Panc1 (cell line): ENCODE measurements around the gene CTNNA1.
"Not testable (repeated sequence)": the region's sequence is repeated elsewhere in the genome, so short reads cannot be mapped to it uniquely, and the experiment has no call there.

Experiments
- CTCF ChIP-seq: fragments of 450-650 bp; IDR thresholded peaks from 2 replicates; pipeline ENCODE4 v1.5.1; 2017; ENCODE audit warnings: mild to moderate bottlenecking
- SIN3A ChIP-seq: IDR thresholded peaks from 2 replicates; pipeline ENCODE4 v1.6.1; 2012; ENCODE audit warnings: low read depth, mild to moderate bottlenecking, low read length, moderate library complexity, borderline replicate concordance; ENCODE audit not compliant: insufficient read depth

GRCh38 chr5:138751344-138751743 is 1.9 kb upstream of the CTNNA1 start:
- TF ChIP-seq CTCF, SIN3A: not testable (repeated sequence)
